Astrocyte (in vitro differentiated cells and primary cell): ENCODE measurements around the gene ROR2. TPM values are rescaled to one million over a fixed set of nuclear protein-coding genes. Genes with fewer than 3 reads are reported as not detected.

Experiments
- DNase-seq: peaks from one replicate; pipeline ENCODE4 v3.0.0-alpha.2; 2010; ENCODE audit warnings: low read depth
- FAIRE-seq: peaks from 2 replicates; lab custom pipeline; 2011; peaks lifted over from hg19 to GRCh38; lab: Jason Lieb, UNC
- H2AFZ ChIP-seq: 2 replicates; pipeline ENCODE4 v1.6.0; 2012; ENCODE audit warnings: low read depth, low read length, inconsistent platforms
- H3K27ac ChIP-seq: 2 replicates; pipeline ENCODE4 v1.5.1; 2011; ENCODE audit warnings: low read depth, low read length, inconsistent platforms
- H3K27me3 ChIP-seq: 2 replicates; pipeline ENCODE4 v1.6.0; 2011; ENCODE audit warnings: low read length, inconsistent platforms; ENCODE audit not compliant: insufficient read depth
- H3K36me3 ChIP-seq: 2 replicates; pipeline ENCODE4 v1.5.1; 2011; ENCODE audit warnings: low read length, inconsistent platforms; ENCODE audit not compliant: insufficient read depth
- H3K4me1 ChIP-seq: 2 replicates; pipeline ENCODE4 v1.5.1; 2011; ENCODE audit warnings: low read length, inconsistent platforms; ENCODE audit not compliant: insufficient read depth
- H3K4me2 ChIP-seq: 2 replicates; pipeline ENCODE4 v1.6.0; 2012; ENCODE audit warnings: low read length, inconsistent platforms
- H3K4me3 ChIP-seq: 2 replicates; pipeline ENCODE4 v1.5.1; 2011; ENCODE audit warnings: low read depth, mild to moderate bottlenecking, low read length, inconsistent platforms; ENCODE audit not compliant: insufficient read depth
- H3K79me2 ChIP-seq: 2 replicates; pipeline ENCODE4 v1.6.0; 2012; ENCODE audit warnings: mild to moderate bottlenecking, low read length, inconsistent platforms; ENCODE audit not compliant: insufficient read depth
- H3K9ac ChIP-seq: 2 replicates; pipeline ENCODE4 v1.6.0; 2012; ENCODE audit warnings: mild to moderate bottlenecking, low read length, inconsistent platforms
- H3K9me3 ChIP-seq: 2 replicates; pipeline ENCODE4 v1.5.1; 2012; ENCODE audit warnings: low read depth, mild to moderate bottlenecking, low read length, inconsistent platforms; ENCODE audit not compliant: insufficient read depth
- H4K20me1 ChIP-seq: 2 replicates; pipeline ENCODE4 v1.6.0; 2012; ENCODE audit warnings: low read length, inconsistent platforms; ENCODE audit not compliant: insufficient read depth
- H3K27ac Mint-ChIP-seq: one replicate; pipeline ENCODE4 v1.8.0; 2021; ENCODE audit warnings: mild to moderate bottlenecking, mixed read lengths; ENCODE audit not compliant: unreplicated experiment
- H3K27me3 Mint-ChIP-seq: one replicate; pipeline ENCODE4 v1.8.0; 2021; ENCODE audit warnings: low read depth, mixed read lengths; ENCODE audit not compliant: unreplicated experiment
- H3K36me3 Mint-ChIP-seq: one replicate; pipeline ENCODE4 v1.8.0; 2021; ENCODE audit warnings: low read depth, mixed read lengths; ENCODE audit not compliant: unreplicated experiment
- H3K4me1 Mint-ChIP-seq: one replicate; pipeline ENCODE4 v1.8.0; 2021; ENCODE audit warnings: low read depth, mixed read lengths; ENCODE audit not compliant: unreplicated experiment
- H3K4me3 Mint-ChIP-seq: one replicate; pipeline ENCODE4 v1.8.0; 2021; ENCODE audit warnings: mild to moderate bottlenecking, moderate library complexity, mixed read lengths; ENCODE audit not compliant: unreplicated experiment
- H3K9me3 Mint-ChIP-seq: one replicate; pipeline ENCODE4 v1.8.0; 2021; ENCODE audit warnings: mild to moderate bottlenecking, mixed read lengths; ENCODE audit not compliant: unreplicated experiment
- EZH2 ChIP-seq: IDR thresholded peaks from 2 replicates; pipeline ENCODE4 v1.6.1; 2012; ENCODE audit warnings: mild to moderate bottlenecking, low read length, inconsistent platforms; ENCODE audit not compliant: insufficient read depth
- total RNA-seq: library from RNA; stranded (reverse); gene quantifications from 2 replicates; pipeline ENCODE4 v1.2.1, GENCODE V29; 2021
- TF ChIP-seq, protein P1 (sequence below): IDR thresholded peaks from 2 replicates; pipeline ENCODE4 v1.5.1; 2011; ENCODE audit warnings: low read depth, mild to moderate bottlenecking, inconsistent platforms, low read length, moderate library complexity; ENCODE audit not compliant: insufficient read depth

ROR2 gene
- total RNA-seq, 1 donor from 2014 or later, result 4.9 TPM

DNA sequence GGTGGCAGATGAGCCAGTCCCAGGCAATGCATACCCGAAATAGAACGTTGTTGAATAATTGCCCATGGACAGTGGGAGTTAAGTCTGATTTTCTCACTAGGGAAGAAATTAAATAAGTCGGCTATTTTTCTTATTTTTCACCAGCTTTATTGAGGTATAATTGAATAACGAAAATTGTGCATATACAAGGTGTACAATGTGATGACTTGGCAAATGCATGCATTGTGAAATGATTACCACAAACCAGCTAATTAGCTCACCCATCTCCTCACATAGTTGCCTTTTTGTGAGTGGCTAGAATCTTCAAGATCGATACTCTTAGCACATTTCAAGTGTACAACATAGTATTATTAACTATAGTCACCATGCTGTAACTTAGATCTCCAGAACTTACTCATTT lies 249.6 kb downstream of the ROR2 start:
- Histone ChIP-seq H3K36me3 (no peaks in the 10 kb centered on the region), H4K20me1 (no peaks in the 10 kb centered on the region), H3K4me3 (no peak overlapping the region), H3K27ac (no peak overlapping the region), H3K9me3 (no peaks in the 10 kb centered on the region), H3K27me3 (no peaks in the 10 kb centered on the region), H2AFZ (no peak overlapping the region), H3K9ac (no peak overlapping the region), H3K4me1 (no peaks in the 10 kb centered on the region), H3K4me2 (no peak overlapping the region), H3K79me2 (no peaks in the 10 kb centered on the region)
- no peak overlapping the region for H3K4me3 Mint-ChIP-seq
- DNase-seq (no peak), FAIRE-seq (no peak)
- H3K4me1 Mint-ChIP-seq, result no peaks in the 10 kb centered on the region
- no peak for TF ChIP-seq EZH2
- TF ChIP-seq, protein P1, sequence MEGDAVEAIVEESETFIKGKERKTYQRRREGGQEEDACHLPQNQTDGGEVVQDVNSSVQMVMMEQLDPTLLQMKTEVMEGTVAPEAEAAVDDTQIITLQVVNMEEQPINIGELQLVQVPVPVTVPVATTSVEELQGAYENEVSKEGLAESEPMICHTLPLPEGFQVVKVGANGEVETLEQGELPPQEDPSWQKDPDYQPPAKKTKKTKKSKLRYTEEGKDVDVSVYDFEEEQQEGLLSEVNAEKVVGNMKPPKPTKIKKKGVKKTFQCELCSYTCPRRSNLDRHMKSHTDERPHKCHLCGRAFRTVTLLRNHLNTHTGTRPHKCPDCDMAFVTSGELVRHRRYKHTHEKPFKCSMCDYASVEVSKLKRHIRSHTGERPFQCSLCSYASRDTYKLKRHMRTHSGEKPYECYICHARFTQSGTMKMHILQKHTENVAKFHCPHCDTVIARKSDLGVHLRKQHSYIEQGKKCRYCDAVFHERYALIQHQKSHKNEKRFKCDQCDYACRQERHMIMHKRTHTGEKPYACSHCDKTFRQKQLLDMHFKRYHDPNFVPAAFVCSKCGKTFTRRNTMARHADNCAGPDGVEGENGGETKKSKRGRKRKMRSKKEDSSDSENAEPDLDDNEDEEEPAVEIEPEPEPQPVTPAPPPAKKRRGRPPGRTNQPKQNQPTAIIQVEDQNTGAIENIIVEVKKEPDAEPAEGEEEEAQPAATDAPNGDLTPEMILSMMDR, result no peak
- no peak overlapping the region for H3K27ac Mint-ChIP-seq
- peaks cover 17% of the 10 kb centered on the region for H3K9me3 Mint-ChIP-seq
- no peaks in the 10 kb centered on the region for H3K27me3 Mint-ChIP-seq
- no peaks in the 10 kb centered on the region for H3K36me3 Mint-ChIP-seq

DNA sequence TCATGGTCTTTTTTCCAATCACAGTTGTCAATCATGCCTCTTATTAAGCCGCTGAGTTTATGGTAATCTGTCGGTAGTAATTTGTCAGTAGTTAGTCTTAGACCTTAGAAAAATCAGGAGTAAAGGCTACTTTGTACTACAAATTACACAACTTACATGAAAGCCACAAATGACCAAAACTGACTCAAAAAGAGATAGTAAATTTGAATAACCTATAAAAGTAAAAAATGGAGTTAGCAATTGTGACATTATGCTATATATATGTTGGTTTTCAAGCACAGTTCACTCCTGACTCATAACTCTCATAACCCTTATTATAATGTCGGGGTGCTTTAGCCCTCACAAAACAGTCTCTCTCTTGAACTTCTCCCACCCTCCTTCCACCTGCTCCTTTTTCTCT lies 251.8 kb downstream of the ROR2 start:
- DNase-seq, result no peak
- no peak overlapping the region for H3K27ac ChIP-seq
- Mint-ChIP-seq H3K36me3 (no peaks in the 10 kb centered on the region), H3K4me3 (no peak overlapping the region), H3K9me3 (peaks cover 4% of the 10 kb centered on the region), H3K27ac (no peak overlapping the region), H3K27me3 (no peaks in the 10 kb centered on the region), H3K4me1 (peaks cover 2% of the 10 kb centered on the region)
- H3K4me1 ChIP-seq, result no peaks in the 10 kb centered on the region
- no peak overlapping the region for H3K4me3 ChIP-seq
- H3K27me3 ChIP-seq, result no peaks in the 10 kb centered on the region
- no peak for FAIRE-seq
- no peaks in the 10 kb centered on the region for H3K36me3 ChIP-seq
- no peaks in the 10 kb centered on the region for H4K20me1 ChIP-seq
- H3K9ac ChIP-seq, result no peak overlapping the region
- H3K4me2 ChIP-seq, result no peak overlapping the region
- H2AFZ ChIP-seq, result no peak overlapping the region
- H3K9me3 ChIP-seq, result peaks cover 2% of the 10 kb centered on the region
- no peaks in the 10 kb centered on the region for H3K79me2 ChIP-seq
- TF ChIP-seq, protein P1, result no peak
- TF ChIP-seq EZH2, result no peak

DNA sequence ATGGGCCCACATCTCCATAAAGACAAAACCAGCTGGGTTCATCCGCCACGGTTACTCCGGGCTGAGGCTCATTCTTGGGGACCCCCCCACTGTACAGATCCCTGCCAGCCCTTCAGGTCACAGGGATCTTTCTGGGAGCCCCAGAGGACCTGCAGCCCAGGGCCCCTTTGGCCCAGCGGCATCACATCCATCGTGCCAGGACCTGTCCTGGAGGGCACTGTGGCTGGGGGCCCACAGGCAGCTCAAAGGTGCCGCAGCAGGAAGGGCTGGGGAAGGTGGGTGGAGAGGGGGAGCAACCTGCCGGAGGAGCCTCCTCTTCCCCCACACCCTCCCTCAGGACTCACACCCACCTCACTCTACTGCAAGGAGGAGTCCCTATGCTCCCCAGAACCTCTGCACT lies 252.8 kb downstream of the ROR2 start:
- no peaks in the 10 kb centered on the region for H3K79me2 ChIP-seq
- no peak overlapping the region for H3K4me2 ChIP-seq
- H3K4me3 ChIP-seq, result no peak overlapping the region
- Mint-ChIP-seq H3K36me3 (no peaks in the 10 kb centered on the region), H3K4me1 (peaks cover 8% of the 10 kb centered on the region), H3K9me3 (peaks cover 4% of the 10 kb centered on the region), H3K27ac (no peak overlapping the region), H3K27me3 (no peaks in the 10 kb centered on the region), H3K4me3 (no peak overlapping the region)
- no peak for TF ChIP-seq EZH2
- TF ChIP-seq, protein P1, result no peak
- no peaks in the 10 kb centered on the region for H4K20me1 ChIP-seq
- H3K9ac ChIP-seq, result no peak overlapping the region
- no peak for DNase-seq
- no peak overlapping the region for H2AFZ ChIP-seq
- no peaks in the 10 kb centered on the region for H3K27me3 ChIP-seq
- no peak overlapping the region for H3K27ac ChIP-seq
- FAIRE-seq, result no peak
- H3K4me1 ChIP-seq, result no peaks in the 10 kb centered on the region
- H3K9me3 ChIP-seq, result peaks cover 2% of the 10 kb centered on the region
- no peaks in the 10 kb centered on the region for H3K36me3 ChIP-seq
